Measurements from ENCODE around the gene HNF4A. TPM values are rescaled to one million over a fixed set of nuclear protein-coding genes. Genes with fewer than 3 reads are reported as not detected.

HNF4A gene
- total RNA-seq, 1 experiment from 2014 or later, result 0.13 TPM

DNA sequence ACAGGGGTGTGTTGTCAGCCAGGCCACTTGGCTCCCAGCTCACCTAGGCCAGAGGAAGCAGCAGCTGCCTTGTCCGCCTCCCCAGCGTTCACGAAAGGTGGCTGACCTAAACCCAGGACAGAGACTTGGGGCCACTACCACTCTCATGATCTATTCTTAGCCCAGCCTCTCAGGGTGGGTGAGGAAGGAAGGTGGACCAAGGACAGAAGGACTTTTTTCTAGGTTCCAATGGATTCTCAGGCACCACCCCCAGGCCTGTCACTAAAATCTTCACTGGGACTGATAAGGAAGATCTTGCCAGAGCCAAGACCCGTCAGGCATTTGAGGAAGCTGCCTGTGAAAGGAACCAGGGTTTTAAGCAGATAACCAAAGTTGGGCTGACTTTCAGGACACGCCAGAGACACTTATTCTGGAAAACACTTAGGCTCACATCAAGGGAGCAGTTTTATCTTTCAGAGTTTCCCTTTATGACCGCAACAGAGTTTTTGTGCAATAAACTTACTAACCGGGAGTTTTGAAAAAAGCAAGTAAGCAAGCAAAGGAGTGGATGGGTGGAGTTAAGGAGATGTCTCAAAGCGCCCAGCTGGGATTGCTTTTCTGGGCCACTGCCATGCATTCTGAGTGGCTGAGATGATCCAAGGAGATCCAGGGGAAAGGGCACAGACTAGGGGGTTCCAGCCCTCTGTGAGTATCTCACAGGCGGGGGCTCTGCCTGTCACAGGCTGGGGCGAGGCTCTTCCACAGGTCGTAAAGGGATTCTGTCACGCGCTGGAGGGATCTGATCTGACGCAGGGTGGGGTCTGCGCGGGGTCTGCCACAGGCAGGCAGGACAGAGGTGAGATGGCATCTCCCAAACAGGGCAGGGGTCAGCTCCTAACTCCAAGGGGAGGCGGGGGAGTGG, 45.5 kb upstream of the HNF4A start:
- no peaks in the 10 kb centered on the region for H4K20me1 ChIP-seq (ENCODE audit: insufficient read depth)
- no peaks in the 10 kb centered on the region for H3K9me3 ChIP-seq (ENCODE audit: insufficient read depth, low read depth)
- ChIA-PET POLR2A (ENCODE audit: unreplicated experiment) (no interaction called here), CTCF (interaction anchor here (0.9 to 2.6 kb wide), 3 partner anchors 17 to 115 kb away, joined by 4 to 28 read pairs (median 5); no protein-coding TSS in a partner anchor)
- peak overlapping the region; percentile 91 for H2AFZ ChIP-seq
- TF ChIP-seq EZH2 (IDR thresholded peaks at IDR 0.05; ENCODE audit: low read depth), result no peak
- TF ChIP-seq, protein P1, sequence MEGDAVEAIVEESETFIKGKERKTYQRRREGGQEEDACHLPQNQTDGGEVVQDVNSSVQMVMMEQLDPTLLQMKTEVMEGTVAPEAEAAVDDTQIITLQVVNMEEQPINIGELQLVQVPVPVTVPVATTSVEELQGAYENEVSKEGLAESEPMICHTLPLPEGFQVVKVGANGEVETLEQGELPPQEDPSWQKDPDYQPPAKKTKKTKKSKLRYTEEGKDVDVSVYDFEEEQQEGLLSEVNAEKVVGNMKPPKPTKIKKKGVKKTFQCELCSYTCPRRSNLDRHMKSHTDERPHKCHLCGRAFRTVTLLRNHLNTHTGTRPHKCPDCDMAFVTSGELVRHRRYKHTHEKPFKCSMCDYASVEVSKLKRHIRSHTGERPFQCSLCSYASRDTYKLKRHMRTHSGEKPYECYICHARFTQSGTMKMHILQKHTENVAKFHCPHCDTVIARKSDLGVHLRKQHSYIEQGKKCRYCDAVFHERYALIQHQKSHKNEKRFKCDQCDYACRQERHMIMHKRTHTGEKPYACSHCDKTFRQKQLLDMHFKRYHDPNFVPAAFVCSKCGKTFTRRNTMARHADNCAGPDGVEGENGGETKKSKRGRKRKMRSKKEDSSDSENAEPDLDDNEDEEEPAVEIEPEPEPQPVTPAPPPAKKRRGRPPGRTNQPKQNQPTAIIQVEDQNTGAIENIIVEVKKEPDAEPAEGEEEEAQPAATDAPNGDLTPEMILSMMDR (conservative IDR thresholded peaks at IDR 0.05), result no peak
- H3K79me2 ChIP-seq (ENCODE audit: low read depth), result peaks cover 3% of the 10 kb centered on the region; the same call in 1 of the 2 replicates
- peak overlapping the region; percentile 69 for H3K4me3 ChIP-seq
- intact Hi-C loops (cut with micrococcal nuclease; ENCODE audit: unreplicated experiment), result loop anchor here (2.0 to 10.0 kb wide), 2 partner anchors 155 to 193 kb away; no protein-coding TSS in a partner anchor
- DNase-seq, result peak in 1 of 2 experiments; percentile 16
- no peak overlapping the region for H3K27ac ChIP-seq
- peaks cover 10% of the 10 kb centered on the region for H3K4me1 ChIP-seq (replicated peaks; ENCODE audit: insufficient read depth)
- BruUV-seq (replicated peaks), result TSS peak; percentile 56
- no peaks in the 10 kb centered on the region for H3F3A ChIP-seq (ENCODE audit: insufficient read depth, low read depth)
- peak overlapping the region; percentile 93 for H3K4me2 ChIP-seq
- H3K9me2 ChIP-seq (ENCODE audit: insufficient read depth), result no peaks in the 10 kb centered on the region
- H3K27me3 ChIP-seq (ENCODE audit: insufficient read depth, low read depth), result no peaks in the 10 kb centered on the region
- H3K36me3 ChIP-seq (ENCODE audit: low read depth), result no peaks in the 10 kb centered on the region

DNA sequence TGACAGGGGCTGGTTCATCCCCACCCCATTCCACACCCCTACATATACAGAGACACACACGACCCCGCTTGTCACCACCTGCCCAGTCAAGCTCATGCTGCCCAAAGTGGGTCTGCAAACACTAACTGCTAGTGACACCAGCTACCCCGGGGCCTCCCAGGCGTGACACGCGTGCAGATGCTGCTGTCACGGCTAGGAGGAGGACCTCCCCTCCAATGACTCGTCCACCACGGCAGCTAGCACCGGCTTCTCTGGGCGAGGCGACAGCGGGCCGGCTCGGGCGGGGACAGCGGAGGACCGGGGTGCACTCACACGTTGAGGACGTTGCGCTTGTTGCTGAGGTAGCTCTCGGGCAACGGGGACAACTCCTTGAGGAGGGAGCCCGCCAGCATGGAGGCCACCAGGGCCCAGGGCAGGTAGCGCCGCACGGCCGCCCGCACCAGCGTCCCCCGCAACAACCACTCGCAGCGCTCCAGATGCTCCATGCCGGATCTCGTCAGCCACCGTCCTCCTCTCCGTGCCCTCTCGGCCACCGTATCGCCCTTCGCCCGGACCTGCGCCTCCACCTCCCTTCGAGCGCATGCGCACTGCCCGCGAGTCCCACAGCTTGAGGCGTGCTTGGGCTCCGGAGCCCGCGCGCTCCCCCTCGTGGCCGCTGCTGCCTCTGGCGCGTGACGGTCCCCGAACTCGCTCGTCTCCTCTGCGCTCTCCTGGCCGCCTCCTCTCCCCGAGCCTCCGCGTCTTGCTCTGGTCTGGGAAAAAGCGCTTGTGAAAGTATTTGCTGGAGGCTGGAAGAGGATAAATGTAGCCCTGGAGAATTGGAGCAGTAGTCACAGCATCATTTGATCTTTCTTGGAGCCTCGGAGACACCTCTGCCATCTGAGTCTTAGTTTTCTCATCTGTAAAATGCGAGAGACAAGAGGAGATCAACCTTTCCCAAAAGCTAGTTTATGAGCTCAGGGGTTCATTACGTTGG, 44.5 kb upstream of the HNF4A start, which contains the start of gene FITM2:
Gene FITM2 (minus strand): TSS at position 539 of the 976 bp plus-strand sequence. CDS start 54 bp downstream, at position 485.
- H3K79me2 ChIP-seq (ENCODE audit: low read depth), result peaks cover 3% of the 10 kb centered on the region; the same call in 1 of the 2 replicates
- TF ChIP-seq, protein P1 (conservative IDR thresholded peaks at IDR 0.05), result peak; percentile 94
- TF ChIP-seq EZH2 (IDR thresholded peaks at IDR 0.05; ENCODE audit: low read depth), result no peak
- peak within 1 kb of the TSS; percentile 93 for H3K4me2 ChIP-seq
- intact Hi-C loops (cut with micrococcal nuclease; ENCODE audit: unreplicated experiment), result loop anchor here (1.0 to 10.0 kb wide), 4 partner anchors 75 to 194 kb away; no protein-coding TSS in a partner anchor
- H3K9me3 ChIP-seq (ENCODE audit: insufficient read depth, low read depth), result no peaks in the 10 kb centered on the region
- peak; percentile 86 to 98 for DNase-seq
- H3K27me3 ChIP-seq (ENCODE audit: insufficient read depth, low read depth), result no peaks in the 10 kb centered on the region
- ChIA-PET CTCF (interaction anchor here (0.5 to 2.6 kb wide), 9 partner anchors 14 to 420 kb away, joined by 3 to 28 read pairs (median 4); no protein-coding TSS in a partner anchor), POLR2A (ENCODE audit: unreplicated experiment) (interaction anchor here (0.5 to 0.6 kb wide), 3 partner anchors 134 to 228 kb away, joined by 3 to 5 read pairs (median 5); no protein-coding TSS in a partner anchor)
- H3K4me1 ChIP-seq (replicated peaks; ENCODE audit: insufficient read depth), result peaks cover 10% of the 10 kb centered on the region
- H3F3A ChIP-seq (ENCODE audit: insufficient read depth, low read depth), result no peaks in the 10 kb centered on the region
- H4K20me1 ChIP-seq (ENCODE audit: insufficient read depth), result no peaks in the 10 kb centered on the region
- no peaks in the 10 kb centered on the region for H3K9me2 ChIP-seq (ENCODE audit: insufficient read depth)
- BruUV-seq (replicated peaks), result no TSS peak
- peak within 1 kb of the TSS; percentile 69 for H3K4me3 ChIP-seq
- peak within 1 kb of the TSS; percentile 91 for H2AFZ ChIP-seq
- H3K27ac ChIP-seq, result no peak within 1 kb of the TSS
- no peaks in the 10 kb centered on the region for H3K36me3 ChIP-seq (ENCODE audit: low read depth)

Measured in PC-9 (cell line).